KMS-11 (cell line): Measurements from ENCODE around the gene STMP1.

ENCODE experiments used
- H2AFZ ChIP-seq: fragments of 200-600 bp; sonication (generic); 2 replicates; pipeline ENCODE4 v1.6.1; 2016; ENCODE audit warnings: antibody characterized with exemption, mixed run types, low read depth
- H3K27ac ChIP-seq: fragments of 200-600 bp; sonication (generic); 2 replicates; pipeline ENCODE4 v1.6.1; 2016; ENCODE audit warnings: mild to moderate bottlenecking, mixed run types
- H3K27me3 ChIP-seq: fragments of 200-600 bp; sonication (generic); 2 replicates; pipeline ENCODE4 v1.6.1; 2017; ENCODE audit warnings: mild to moderate bottlenecking, low read depth, mixed run types, moderate library complexity; ENCODE audit not compliant: insufficient read depth
- H3K36me3 ChIP-seq: fragments of 200-600 bp; sonication (generic); 2 replicates; pipeline ENCODE4 v1.6.1; 2017; ENCODE audit warnings: mild to moderate bottlenecking, mixed run types; ENCODE audit not compliant: insufficient read depth
- H3K4me1 ChIP-seq: fragments of 200-600 bp; sonication (generic); 2 replicates; pipeline ENCODE4 v1.6.1; 2016; ENCODE audit warnings: mild to moderate bottlenecking, low read depth, mixed run types; ENCODE audit not compliant: poor library complexity, severe bottlenecking
- H3K4me2 ChIP-seq: fragments of 200-600 bp; sonication (generic); 2 replicates; pipeline ENCODE4 v1.7.0; 2016; ENCODE audit warnings: mild to moderate bottlenecking, mixed run types
- H3K4me3 ChIP-seq: fragments of 200-600 bp; sonication (generic); IDR thresholded peaks from 2 replicates; pipeline ENCODE4 v1.6.1; 2017; ENCODE audit warnings: low read depth, low read length, mixed read lengths; ENCODE audit not compliant: insufficient read depth
- H3K79me2 ChIP-seq: fragments of 200-600 bp; sonication (generic); 2 replicates; pipeline ENCODE4 v1.6.1; 2016; ENCODE audit warnings: low read depth, mixed run types; ENCODE audit not compliant: insufficient read depth
- H3K9ac ChIP-seq: fragments of 200-600 bp; sonication (generic); 2 replicates; pipeline ENCODE4 v1.6.1; 2016; ENCODE audit warnings: mild to moderate bottlenecking, mixed run types
- H4K20me1 ChIP-seq: fragments of 200-600 bp; sonication (generic); 2 replicates; pipeline ENCODE4 v1.6.1; 2016; ENCODE audit warnings: mild to moderate bottlenecking, mixed run types; ENCODE audit not compliant: insufficient read depth
- TF ChIP-seq, protein P1 (sequence below): fragments of 200-600 bp; sonication (generic); conservative IDR thresholded peaks from 2 replicates; pipeline ENCODE4 v1.6.1; 2017; ENCODE audit warnings: low read depth, mild to moderate bottlenecking, antibody characterized with exemption, low read length, moderate library complexity, mixed read lengths

STMP1 gene

DNA sequence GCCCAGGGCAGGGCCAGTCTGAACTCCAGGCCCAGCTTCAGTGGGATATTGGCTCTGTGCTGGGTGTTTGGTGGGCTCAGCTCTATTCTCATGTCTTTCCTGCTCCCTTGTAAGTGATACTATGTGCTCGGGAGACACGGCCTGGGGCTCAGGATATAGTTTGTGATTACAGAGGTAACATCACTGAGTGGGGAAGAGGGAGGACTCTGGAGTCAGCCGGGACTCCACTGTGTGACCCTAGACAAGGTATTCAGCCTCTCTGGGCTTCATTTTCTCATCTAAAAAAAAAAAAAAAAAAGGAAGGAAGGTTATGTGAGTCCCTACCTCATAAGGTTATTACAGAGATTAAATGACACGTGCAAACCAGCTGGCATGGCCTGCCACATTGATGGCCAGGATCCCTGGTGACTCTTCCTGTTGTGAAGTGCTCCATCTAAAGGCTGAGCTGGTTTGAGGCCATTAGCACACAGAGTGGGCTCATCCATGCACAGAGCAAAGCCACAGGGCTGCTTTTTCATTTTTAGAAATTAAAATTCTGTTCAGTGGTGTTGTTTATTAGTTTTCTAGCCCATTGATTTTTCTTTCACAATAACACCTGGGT, 50.0 kb downstream of the STMP1 start:
- H2AFZ ChIP-seq = no peak overlapping the region
- H3K36me3 ChIP-seq = no peaks in the 10 kb centered on the region
- H3K4me1 ChIP-seq = no peaks in the 10 kb centered on the region
- no peaks in the 10 kb centered on the region for H4K20me1 ChIP-seq
- H3K4me3 ChIP-seq = no peak overlapping the region
- no peaks in the 10 kb centered on the region for H3K27me3 ChIP-seq
- H3K27ac ChIP-seq = no peak overlapping the region
- TF ChIP-seq, protein P1, sequence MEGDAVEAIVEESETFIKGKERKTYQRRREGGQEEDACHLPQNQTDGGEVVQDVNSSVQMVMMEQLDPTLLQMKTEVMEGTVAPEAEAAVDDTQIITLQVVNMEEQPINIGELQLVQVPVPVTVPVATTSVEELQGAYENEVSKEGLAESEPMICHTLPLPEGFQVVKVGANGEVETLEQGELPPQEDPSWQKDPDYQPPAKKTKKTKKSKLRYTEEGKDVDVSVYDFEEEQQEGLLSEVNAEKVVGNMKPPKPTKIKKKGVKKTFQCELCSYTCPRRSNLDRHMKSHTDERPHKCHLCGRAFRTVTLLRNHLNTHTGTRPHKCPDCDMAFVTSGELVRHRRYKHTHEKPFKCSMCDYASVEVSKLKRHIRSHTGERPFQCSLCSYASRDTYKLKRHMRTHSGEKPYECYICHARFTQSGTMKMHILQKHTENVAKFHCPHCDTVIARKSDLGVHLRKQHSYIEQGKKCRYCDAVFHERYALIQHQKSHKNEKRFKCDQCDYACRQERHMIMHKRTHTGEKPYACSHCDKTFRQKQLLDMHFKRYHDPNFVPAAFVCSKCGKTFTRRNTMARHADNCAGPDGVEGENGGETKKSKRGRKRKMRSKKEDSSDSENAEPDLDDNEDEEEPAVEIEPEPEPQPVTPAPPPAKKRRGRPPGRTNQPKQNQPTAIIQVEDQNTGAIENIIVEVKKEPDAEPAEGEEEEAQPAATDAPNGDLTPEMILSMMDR = no peak
- no peaks in the 10 kb centered on the region for H3K79me2 ChIP-seq
- H3K4me2 ChIP-seq = no peak overlapping the region
- no peak overlapping the region for H3K9ac ChIP-seq

DNA sequence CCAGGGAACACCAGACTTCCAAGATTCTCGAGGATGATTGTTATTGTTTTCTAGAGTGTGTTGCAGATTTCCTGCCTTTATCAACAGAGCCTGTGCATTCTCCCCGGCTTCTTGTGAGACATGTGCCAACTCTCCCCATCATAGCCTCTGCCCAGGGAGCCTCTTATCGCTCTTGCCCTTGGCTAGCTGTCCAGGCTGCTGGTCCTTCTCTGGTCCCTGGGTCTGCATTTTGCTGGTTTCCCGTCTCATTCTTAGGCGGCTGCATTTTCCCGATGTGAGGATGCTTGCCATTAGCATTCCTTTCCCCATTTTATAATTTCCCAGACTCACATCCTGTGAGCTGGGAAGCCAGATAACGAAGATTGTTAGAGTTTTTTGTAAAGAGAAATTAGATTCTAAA, 50.5 kb downstream of the STMP1 start:
- Histone ChIP-seq H3K4me1 (no peaks in the 10 kb centered on the region), H3K79me2 (no peaks in the 10 kb centered on the region), H3K4me2 (no peak overlapping the region), H2AFZ (no peak overlapping the region), H3K4me3 (no peak overlapping the region), H4K20me1 (no peaks in the 10 kb centered on the region), H3K9ac (no peak overlapping the region), H3K27me3 (no peaks in the 10 kb centered on the region), H3K27ac (no peak overlapping the region), H3K36me3 (no peaks in the 10 kb centered on the region)
- TF ChIP-seq, protein P1 = no peak

DNA sequence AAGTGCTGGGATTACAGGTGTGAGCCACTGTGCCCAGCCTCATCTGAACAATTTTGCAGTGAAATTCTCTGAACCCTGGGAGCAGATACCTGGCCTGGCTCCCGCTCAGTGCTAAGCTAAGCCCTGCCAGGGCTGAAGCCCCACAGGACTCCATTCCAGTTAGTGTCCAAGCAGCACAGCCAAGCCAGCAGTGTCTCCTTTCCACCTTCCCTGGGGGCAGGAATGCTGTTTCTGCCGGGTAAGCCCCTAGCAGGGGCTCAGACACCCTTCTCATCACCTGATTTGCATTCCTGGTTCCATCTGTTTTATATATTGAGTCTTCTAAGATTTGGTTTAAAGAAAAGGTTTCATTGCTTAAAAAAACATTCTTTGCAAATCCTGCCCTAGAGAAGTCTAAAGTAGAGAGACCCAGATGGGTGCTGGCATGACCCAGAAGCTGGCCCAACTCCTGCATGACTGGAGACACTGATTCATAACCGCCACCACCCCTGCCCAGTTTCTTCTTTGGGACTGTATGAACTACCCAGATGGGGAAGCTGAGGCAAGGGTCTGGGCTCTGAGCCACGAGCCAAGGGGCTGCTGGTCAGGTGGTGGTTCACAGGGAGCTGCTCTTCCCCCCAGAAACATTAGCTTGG, 51.6 kb downstream of the STMP1 start:
- H3K4me1 ChIP-seq = no peaks in the 10 kb centered on the region
- H4K20me1 ChIP-seq = no peaks in the 10 kb centered on the region
- TF ChIP-seq, protein P1 = no peak
- H3K27ac ChIP-seq = no peak overlapping the region
- H3K4me3 ChIP-seq = no peak overlapping the region
- no peaks in the 10 kb centered on the region for H3K79me2 ChIP-seq
- H3K27me3 ChIP-seq = no peaks in the 10 kb centered on the region
- H3K9ac ChIP-seq = no peak overlapping the region
- no peak overlapping the region for H2AFZ ChIP-seq
- H3K36me3 ChIP-seq = no peaks in the 10 kb centered on the region
- H3K4me2 ChIP-seq = no peak overlapping the region

DNA sequence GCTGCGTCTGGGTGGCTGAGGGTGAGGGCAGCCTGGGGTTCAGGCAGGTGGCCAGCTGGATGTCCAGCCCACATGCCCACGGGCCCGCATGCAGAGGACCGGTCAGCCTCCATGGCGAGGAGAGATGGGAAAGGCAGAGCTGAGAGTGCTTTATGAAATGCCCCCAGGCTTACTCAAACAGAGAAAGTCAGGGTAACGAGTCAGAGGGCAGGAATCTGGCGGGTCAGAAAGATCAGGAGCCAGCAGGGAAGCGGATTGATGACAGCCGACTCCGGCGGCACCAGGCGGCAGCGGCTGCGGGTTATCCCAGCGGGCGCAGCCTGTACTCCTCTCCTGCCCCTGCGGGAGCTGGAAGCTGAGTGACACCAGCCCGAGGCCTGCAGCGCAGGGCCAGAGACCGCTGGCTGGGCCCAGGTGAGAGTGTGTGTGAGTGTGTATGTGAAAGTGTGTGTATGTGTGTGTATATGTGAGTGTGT, 52.3 kb downstream of the STMP1 start:
- H2AFZ ChIP-seq = no peak overlapping the region
- H3K9ac ChIP-seq = no peak overlapping the region
- TF ChIP-seq, protein P1 = no peak
- H3K4me2 ChIP-seq = no peak overlapping the region
- no peaks in the 10 kb centered on the region for H3K79me2 ChIP-seq
- H3K36me3 ChIP-seq = no peaks in the 10 kb centered on the region
- no peak overlapping the region for H3K4me3 ChIP-seq
- H4K20me1 ChIP-seq = no peaks in the 10 kb centered on the region
- no peaks in the 10 kb centered on the region for H3K4me1 ChIP-seq
- no peaks in the 10 kb centered on the region for H3K27me3 ChIP-seq
- H3K27ac ChIP-seq = no peak overlapping the region
